ENCODE data around the gene OR5M8. TPM values are rescaled to one million over a fixed set of nuclear protein-coding genes. Genes with fewer than 3 reads are reported as not detected.

The OR5M8 gene
- total and polyA plus RNA-seq, 12 donors: not detected

GRCh38 chr11:56486801-56487200 is 4.4 kb downstream of the OR5M8 start:
- WGBS, 2 donors: 58 to 59% methylated on average over 3 of the region's 3 CpGs
- DNase-seq: no peak
- no peaks in the 10 kb centered on the region for H3K4me1 ChIP-seq
- intact Hi-C loops (cut with DNase I): no loop called here
- no peaks in the 10 kb centered on the region for H3K27me3 ChIP-seq
- peaks cover 0 to 15% (median 0%) of the 10 kb centered on the region in 11 donors for H3K9me3 ChIP-seq
- ATAC-seq: no peak
- no peak overlapping the region for H3K4me3 ChIP-seq
- no peak overlapping the region for H3K27ac ChIP-seq
- no peaks in the 10 kb centered on the region for H3K36me3 ChIP-seq
- no peak for TF ChIP-seq CTCF (IDR thresholded peaks at IDR 0.05)

- Histone ChIP-seq H3K4me3 (no peak overlapping the region), H3K36me3 (no peaks in the 10 kb centered on the region), H3K4me1 (no peaks in the 10 kb centered on the region), H3K27ac (no peak overlapping the region), H3K27me3 (no peaks in the 10 kb centered on the region), H3K9me3 (peaks cover 0 to 3% (median 0%) of the 10 kb centered on the region in 11 donors)
- intact Hi-C loops (cut with DNase I): no loop called here
- DNase-seq (no peak), ATAC-seq (no peak)
- 49 to 54% methylated on average over 1 of the region's 1 CpG for WGBS, 2 donors
- no peak for TF ChIP-seq CTCF (IDR thresholded peaks at IDR 0.05)
These were observed 16.4 kb downstream of the OR5M8 start for GRCh38 chr11:56474729-56475235.

GRCh38 chr11:56473252-56473651 is 17.9 kb downstream of the OR5M8 start, which contains the start of gene OR5M3:
TSS of gene OR5M3 (minus strand) at chr11:56473352. CDS start at chr11:56470497, 2,855 bp downstream.
- Histone ChIP-seq H3K27me3 (no peaks in the 10 kb centered on the region), H3K27ac (no peak within 1 kb of the TSS), H3K36me3 (no peaks in the 10 kb centered on the region), H3K4me1 (no peaks in the 10 kb centered on the region), H3K4me3 (no peak within 1 kb of the TSS), H3K9me3 (peaks cover 0 to 3% (median 0%) of the 10 kb centered on the region in 11 donors)
- no peak for TF ChIP-seq CTCF (IDR thresholded peaks at IDR 0.05)
- ATAC-seq: no peak
- intact Hi-C loops (cut with DNase I): no loop called here
- 77 to 80% methylated on average over 6 of the region's 6 CpGs for whole genome bisulfite sequencing, 2 donors
- DNase-seq: no peak

GRCh38 chr11:56457076-56457475 is 34.1 kb downstream of the OR5M8 start:
- Histone ChIP-seq H3K36me3 (no peaks in the 10 kb centered on the region), H3K27ac (no peak overlapping the region), H3K4me1 (no peaks in the 10 kb centered on the region), H3K4me3 (no peak overlapping the region), H3K27me3 (no peaks in the 10 kb centered on the region), H3K9me3 (no peaks in the 10 kb centered on the region)
- no peak for DNase-seq
- no peak for ATAC-seq
- TF ChIP-seq CTCF (IDR thresholded peaks at IDR 0.05): no peak
- intact Hi-C loops (cut with DNase I): no loop called here
- WGBS, 2 donors: 89% methylated on average over 1 of the region's 1 CpG
